Large intestine (tissue), 3 donors: Measurements from ENCODE around the gene LARP4. TPM values are rescaled to one million over a fixed set of nuclear protein-coding genes. Genes with fewer than 3 reads are reported as not detected.
"Not testable (repeated sequence)": the region's sequence is repeated elsewhere in the genome, so short reads cannot be mapped to it uniquely, and the experiment has no call there.

Experiments used
- DNase-seq, 2 donors: peaks; one replicate each; pipeline versions ENCODE4 v3.0.0 to v3.0.0-alpha.2; 2013
- H3K27ac ChIP-seq: one replicate; pipeline ENCODE4 v1.5.1; 2013; ENCODE audit warnings: low read length
- H3K27me3 ChIP-seq: 2 replicates; pipeline ENCODE4 v1.6.1; 2013; ENCODE audit warnings: low read length; ENCODE audit not compliant: control insufficient read depth, insufficient read depth
- H3K36me3 ChIP-seq: 2 replicates; pipeline ENCODE4 v1.6.1; 2013; ENCODE audit warnings: low read length; ENCODE audit not compliant: control insufficient read depth, insufficient read depth
- H3K4me1 ChIP-seq: one replicate; pipeline ENCODE4 v1.6.1; 2013; ENCODE audit warnings: low read length; ENCODE audit not compliant: control insufficient read depth, insufficient read depth
- H3K4me3 ChIP-seq: one replicate; pipeline ENCODE4 v1.5.1; 2013; ENCODE audit warnings: low read length
- H3K9me3 ChIP-seq: one replicate; pipeline ENCODE4 v1.6.1; 2013; ENCODE audit warnings: mild to moderate bottlenecking, low read depth, low read length, moderate library complexity; ENCODE audit not compliant: control insufficient read depth
- WGBS: methylation state at CpG from one replicate; pipeline ENCODE4 v1.1.5; 2013; ENCODE audit warnings: low lambda C conversion rate; ENCODE audit not compliant: insufficient coverage; 5-methylcytosine and 5-hydroxymethylcytosine counted together
- polyA plus RNA-seq: library from polyadenylated mRNA; unstranded; fragments of 120-200 nt; gene quantifications from one replicate; pipeline ENCODE4 v1.2.1, GENCODE V29; 2013

The LARP4 gene
- polyA plus RNA-seq, 1 donor = 32.2 TPM

DNA sequence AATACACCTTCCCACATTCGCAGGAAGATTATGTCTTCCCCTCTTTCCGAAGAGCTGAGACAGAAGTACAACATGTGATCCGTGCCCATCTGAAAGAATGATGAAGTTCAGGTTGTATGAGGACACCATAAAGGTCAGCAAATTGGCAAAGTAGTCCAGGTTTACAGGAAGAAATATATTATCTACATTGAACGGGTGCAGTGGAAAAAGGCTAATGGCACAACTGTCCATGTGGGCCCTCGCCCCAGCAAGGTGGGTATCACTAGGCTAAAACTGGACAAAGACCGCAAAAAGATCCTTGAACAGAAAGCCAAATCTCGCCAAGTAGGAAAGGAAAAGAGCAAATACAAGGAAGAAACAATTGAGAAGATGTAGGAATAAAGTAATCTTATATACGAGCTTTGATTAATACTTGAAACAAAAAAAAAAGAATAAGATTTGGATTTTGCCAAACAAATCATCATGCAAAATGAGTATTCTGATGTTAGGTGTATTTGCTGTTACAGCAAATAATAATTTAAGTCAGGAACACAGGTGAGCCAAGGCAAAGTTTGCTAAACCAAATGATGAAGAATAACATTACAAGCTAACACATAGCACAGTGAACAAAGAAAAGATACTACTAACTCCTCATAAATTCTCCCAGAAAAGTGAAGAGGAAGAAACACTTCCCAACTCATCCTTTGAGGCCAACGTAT is 34.8 kb upstream of the LARP4 start:
- H3K36me3 ChIP-seq = no peaks in the 10 kb centered on the region
- H3K9me3 ChIP-seq = no peaks in the 10 kb centered on the region
- H3K4me3 ChIP-seq = no peak overlapping the region
- H3K4me1 ChIP-seq = no peaks in the 10 kb centered on the region
- no peak for DNase-seq
- WGBS = 86% methylated on average over 3 of the region's 9 CpGs
- H3K27ac ChIP-seq = no peak overlapping the region
- no peaks in the 10 kb centered on the region for H3K27me3 ChIP-seq

DNA sequence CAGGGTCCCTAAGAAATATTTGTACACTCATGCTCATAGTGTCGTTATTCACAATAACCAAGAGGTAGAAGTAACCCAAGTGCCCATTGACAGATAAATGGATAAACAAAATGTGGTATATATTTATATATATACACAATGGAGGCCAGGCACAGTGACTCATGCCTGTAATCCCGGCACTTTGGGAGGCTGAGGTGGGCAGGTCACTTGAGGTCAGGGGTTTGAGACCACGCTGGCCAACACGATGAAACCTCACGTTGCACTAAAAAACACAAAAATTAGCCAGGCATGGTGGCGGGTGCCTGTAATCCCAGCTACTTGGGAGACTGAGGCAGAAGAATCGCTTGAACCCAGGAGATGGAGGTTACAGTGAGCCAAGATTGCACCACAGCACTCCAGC is 30.0 kb upstream of the LARP4 start:
- no CpG with 5 or more reads among the region's 7 CpGs for WGBS
- not testable (repeated sequence) for H3K27me3 ChIP-seq, H3K9me3 ChIP-seq, DNase-seq, H3K36me3 ChIP-seq, H3K4me1 ChIP-seq, H3K4me3 ChIP-seq, H3K27ac ChIP-seq

DNA sequence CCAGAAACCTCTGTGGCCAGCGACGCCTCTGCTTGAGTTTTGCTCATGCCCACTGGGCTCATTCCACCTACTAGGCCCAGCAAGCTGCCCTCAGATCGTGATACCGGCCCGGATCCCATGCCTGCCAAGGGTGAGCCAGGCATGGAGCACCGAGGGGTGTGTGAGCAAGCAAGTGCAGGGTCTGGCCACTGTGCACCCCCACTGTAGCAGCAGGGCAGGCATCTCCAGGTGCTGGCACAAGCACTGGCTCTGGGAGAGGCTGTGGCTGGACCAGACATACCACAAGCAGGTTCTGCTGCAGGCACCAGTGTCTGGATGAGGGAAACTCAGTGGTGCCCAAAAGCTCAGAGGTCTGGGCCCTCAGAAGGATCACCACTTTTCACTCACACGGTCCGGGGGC is 24.9 kb upstream of the LARP4 start:
- Histone ChIP-seq H3K36me3 (no peaks in the 10 kb centered on the region), H3K4me1 (no peaks in the 10 kb centered on the region), H3K27me3 (no peaks in the 10 kb centered on the region), H3K4me3 (no peak overlapping the region), H3K9me3 (no peaks in the 10 kb centered on the region), H3K27ac (no peak overlapping the region)
- WGBS = no CpG with 5 or more reads among the region's 8 CpGs
- no peak for DNase-seq

DNA sequence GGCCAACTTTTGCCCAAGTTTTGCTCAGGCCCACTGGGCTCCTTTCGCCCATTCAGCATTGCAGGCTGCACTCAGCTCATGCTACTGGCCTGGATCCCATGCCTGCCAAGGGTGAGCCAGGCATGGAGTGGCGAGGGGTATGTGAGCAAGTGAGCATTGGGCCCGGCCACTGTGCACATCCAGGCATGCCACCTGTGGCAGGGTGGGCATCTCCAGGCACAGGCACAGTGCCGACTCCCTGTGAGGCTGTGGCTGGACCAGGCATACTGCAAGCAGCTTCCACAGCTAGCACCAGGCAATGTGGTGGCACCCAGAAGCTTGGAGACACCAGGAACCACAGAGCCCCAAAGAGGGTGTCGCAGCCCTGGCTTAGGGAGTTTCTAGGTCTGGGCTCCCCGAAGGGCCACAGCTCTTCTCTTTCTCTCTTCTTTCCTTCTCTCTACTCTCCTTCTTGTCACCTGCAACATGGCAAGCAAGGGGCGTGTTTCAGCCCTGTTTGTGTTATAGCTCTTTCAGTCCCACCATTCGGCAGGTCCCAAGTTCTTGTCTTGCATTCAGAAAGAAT is 19.8 kb upstream of the LARP4 start:
- Histone ChIP-seq H3K27me3 (no peaks in the 10 kb centered on the region), H3K27ac (no peak overlapping the region), H3K36me3 (no peaks in the 10 kb centered on the region), H3K9me3 (no peaks in the 10 kb centered on the region), H3K4me3 (no peak overlapping the region), H3K4me1 (no peaks in the 10 kb centered on the region)
- WGBS = no CpG with 5 or more reads among the region's 8 CpGs
- DNase-seq = no peak

DNA sequence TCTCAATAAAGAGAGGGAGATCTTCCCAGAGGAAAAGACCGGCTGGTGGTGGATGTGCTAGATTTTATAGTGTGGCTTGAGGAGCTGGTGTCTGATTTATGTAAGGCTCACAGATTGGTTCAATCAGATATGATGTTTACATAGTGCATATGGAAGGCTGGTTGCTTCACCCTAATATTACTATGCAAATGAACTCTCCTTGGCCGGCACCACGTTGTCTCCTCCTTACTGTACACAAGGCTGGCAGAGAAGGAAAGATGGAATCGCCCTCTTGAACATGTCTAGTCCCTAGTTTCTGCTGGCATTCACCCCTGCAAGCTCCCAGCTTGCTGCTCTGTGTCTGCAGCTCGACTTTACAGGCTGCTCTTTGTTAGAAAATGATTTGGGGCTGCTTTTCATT is 13.2 kb upstream of the LARP4 start:
- no peaks in the 10 kb centered on the region for H3K36me3 ChIP-seq
- H3K4me1 ChIP-seq = no peaks in the 10 kb centered on the region
- no peaks in the 10 kb centered on the region for H3K27me3 ChIP-seq
- H3K27ac ChIP-seq = no peak overlapping the region
- peak overlapping the region; percentile 2 for H3K4me3 ChIP-seq
- no peaks in the 10 kb centered on the region for H3K9me3 ChIP-seq
- no CpG with 5 or more reads among the region's 5 CpGs for WGBS
- DNase-seq = peak in 1 of 2 donors; percentile 39

DNA sequence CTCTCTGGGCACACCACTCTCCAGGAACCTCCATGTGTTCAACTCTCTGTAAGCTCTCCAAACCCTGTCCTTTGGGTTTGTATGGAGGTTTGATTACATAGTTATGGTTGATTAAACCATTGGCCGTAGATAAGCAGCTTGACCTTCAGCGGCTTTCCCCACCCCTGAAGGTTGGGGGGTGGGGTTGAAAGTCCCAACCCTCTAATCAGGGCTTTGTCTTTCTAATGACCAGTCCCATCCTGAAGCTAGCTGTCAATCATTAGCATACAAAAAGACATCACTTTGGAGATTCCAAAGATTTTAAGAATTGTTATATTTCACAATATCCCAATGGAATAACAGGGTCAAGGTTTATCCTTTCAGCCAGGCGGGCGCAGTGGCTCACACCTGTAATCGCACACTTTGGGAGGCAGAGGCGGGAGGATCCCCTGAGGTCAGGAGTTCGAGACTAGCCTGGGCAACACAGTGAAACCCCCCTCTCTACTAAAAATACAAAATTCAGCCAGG is 12.7 kb upstream of the LARP4 start:
- H3K27me3 ChIP-seq = no peaks in the 10 kb centered on the region
- H3K4me3 ChIP-seq = peak overlapping the region; percentile 2
- DNase-seq = peak in 1 of 2 donors; percentile 15
- H3K36me3 ChIP-seq = no peaks in the 10 kb centered on the region
- WGBS = no CpG with 5 or more reads among the region's 7 CpGs
- no peaks in the 10 kb centered on the region for H3K4me1 ChIP-seq
- no peak overlapping the region for H3K27ac ChIP-seq
- no peaks in the 10 kb centered on the region for H3K9me3 ChIP-seq

DNA sequence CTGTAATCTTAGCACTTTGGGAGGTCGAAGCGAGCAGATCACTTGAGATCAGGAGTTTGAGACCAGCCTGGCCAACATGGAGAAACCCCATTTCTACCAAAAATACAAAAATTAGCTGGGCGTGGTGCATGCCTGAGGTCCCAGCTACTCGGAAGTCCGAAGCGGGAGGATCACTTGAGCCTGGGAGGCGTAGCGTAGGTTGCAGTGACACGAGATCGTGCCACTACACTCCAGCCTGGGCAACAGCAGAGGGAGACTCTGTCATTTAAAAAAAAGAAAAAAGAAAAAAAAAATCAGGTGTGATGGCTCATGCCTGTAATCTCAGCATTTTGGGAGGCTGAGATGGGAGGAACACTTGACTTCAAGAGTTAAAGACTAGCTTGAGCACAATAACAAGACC is 11.9 kb upstream of the LARP4 start:
- no CpG with 5 or more reads among the region's 10 CpGs for WGBS
- not testable (repeated sequence) for DNase-seq, H3K9me3 ChIP-seq, H3K27me3 ChIP-seq, H3K36me3 ChIP-seq, H3K27ac ChIP-seq, H3K4me3 ChIP-seq, H3K4me1 ChIP-seq

DNA sequence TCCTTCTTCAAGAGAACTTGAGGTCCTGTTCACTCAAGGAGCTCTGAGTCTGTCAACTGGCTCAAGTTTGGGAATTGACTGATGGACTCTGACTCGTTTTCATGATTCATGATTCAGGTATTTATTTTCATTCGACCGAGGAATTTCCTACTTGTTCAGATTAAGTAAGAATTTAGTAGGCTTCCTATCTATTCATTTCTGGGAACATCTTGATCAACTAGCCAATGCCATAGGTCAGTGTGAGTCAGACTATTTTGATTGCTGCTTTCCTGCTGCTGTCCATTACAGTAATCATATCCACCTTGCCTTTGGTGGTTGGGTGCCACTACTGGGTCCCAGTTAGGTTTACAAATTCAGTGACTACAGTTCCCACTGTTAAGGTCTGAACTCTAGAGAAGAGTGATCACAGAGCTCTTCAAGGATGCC is 10.4 kb upstream of the LARP4 start:
- no peaks in the 10 kb centered on the region for H3K4me1 ChIP-seq
- H3K27me3 ChIP-seq = no peaks in the 10 kb centered on the region
- H3K27ac ChIP-seq = no peak overlapping the region
- H3K4me3 ChIP-seq = no peak overlapping the region
- H3K9me3 ChIP-seq = no peaks in the 10 kb centered on the region
- peak in 1 of 2 donors; percentile 20 for DNase-seq
- no peaks in the 10 kb centered on the region for H3K36me3 ChIP-seq
- WGBS = no CpG with 5 or more reads among the region's 3 CpGs

DNA sequence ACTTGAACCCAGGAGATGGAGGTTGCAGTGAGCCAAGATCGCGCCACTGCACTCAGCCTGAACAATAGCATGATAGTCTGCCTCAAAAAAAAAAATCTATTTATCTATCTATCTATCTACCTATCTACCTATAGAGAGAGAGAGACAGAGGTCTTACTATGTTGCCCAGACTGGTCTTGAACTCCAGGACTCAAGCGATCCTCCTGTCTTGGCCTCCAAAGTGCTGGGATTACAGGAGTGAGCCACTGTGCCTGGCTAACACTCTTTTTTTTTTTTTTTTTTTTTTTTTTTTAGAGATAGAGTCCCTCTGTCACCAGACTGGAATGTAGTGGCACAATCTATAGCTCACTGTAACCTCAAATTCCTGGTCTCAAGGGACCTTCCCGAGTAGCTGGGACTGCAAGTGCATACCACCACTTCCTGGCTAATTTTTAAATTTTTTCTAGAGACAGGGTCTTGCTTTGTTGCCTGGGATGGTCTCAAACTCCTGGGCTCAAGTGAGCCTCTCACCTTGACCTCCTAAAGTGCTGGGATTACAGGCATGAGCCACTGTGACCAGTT is 6.1 kb upstream of the LARP4 start:
- H3K9me3 ChIP-seq = no peaks in the 10 kb centered on the region
- no peak for DNase-seq
- no peaks in the 10 kb centered on the region for H3K4me1 ChIP-seq
- H3K27me3 ChIP-seq = no peaks in the 10 kb centered on the region
- no CpG with 5 or more reads among the region's 4 CpGs for WGBS
- H3K36me3 ChIP-seq = no peaks in the 10 kb centered on the region
- no peak overlapping the region for H3K27ac ChIP-seq
- H3K4me3 ChIP-seq = no peak overlapping the region

DNA sequence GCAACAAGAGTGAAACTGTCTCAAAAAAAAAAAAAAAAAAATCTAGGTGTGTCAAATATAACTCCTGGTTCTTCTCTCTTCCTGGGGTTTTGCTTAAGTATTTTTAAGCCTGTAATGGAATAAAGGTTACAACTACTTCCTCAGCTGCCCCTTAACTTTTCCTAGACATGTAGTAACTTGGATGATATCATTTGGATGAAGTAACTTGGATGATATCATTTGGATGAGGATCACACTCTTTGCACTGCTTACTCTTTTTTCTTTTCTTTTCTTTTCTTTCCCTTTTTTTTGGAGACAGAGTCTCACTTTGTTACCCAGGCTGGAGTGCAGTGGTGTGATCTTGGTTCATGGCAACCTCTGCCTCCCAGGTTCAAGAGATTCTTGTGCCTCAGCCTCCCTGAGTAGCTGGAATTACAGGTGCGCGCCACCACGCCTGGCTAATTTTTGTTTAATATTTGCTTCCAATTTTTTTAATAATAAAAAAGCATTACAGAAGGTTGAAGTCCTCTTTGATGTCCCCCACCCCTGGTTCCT is 3.5 kb upstream of the LARP4 start:
- no peak overlapping the region for H3K27ac ChIP-seq
- H3K9me3 ChIP-seq = no peaks in the 10 kb centered on the region
- DNase-seq = no peak
- no CpG with 5 or more reads among the region's 3 CpGs for WGBS
- H3K27me3 ChIP-seq = no peaks in the 10 kb centered on the region
- no peak overlapping the region for H3K4me3 ChIP-seq
- H3K4me1 ChIP-seq = no peaks in the 10 kb centered on the region
- H3K36me3 ChIP-seq = no peaks in the 10 kb centered on the region
